Measurements from ENCODE around the gene ZSCAN12.

DNA sequence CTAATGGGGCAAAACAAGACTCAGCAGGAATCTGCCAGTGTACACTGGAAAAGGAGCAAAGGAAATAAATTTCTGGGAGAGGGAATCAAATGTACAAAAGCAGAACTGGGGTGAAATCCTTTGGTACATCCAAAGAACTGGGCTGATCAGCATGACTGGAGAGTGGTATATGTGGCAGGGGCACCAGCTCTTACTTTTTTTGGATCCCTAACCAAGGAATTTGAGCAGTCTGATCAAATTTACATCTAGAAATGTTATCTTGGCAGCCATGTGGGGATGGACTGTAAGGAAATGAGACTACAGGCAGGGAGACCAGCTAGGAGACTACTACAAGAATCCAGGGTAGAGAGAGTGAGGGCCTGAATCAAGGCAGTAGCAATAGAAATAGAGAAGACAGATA is 62.4 kb downstream of the ZSCAN12 start:
- TF ChIP-seq, protein P1, sequence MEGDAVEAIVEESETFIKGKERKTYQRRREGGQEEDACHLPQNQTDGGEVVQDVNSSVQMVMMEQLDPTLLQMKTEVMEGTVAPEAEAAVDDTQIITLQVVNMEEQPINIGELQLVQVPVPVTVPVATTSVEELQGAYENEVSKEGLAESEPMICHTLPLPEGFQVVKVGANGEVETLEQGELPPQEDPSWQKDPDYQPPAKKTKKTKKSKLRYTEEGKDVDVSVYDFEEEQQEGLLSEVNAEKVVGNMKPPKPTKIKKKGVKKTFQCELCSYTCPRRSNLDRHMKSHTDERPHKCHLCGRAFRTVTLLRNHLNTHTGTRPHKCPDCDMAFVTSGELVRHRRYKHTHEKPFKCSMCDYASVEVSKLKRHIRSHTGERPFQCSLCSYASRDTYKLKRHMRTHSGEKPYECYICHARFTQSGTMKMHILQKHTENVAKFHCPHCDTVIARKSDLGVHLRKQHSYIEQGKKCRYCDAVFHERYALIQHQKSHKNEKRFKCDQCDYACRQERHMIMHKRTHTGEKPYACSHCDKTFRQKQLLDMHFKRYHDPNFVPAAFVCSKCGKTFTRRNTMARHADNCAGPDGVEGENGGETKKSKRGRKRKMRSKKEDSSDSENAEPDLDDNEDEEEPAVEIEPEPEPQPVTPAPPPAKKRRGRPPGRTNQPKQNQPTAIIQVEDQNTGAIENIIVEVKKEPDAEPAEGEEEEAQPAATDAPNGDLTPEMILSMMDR (IDR thresholded peaks at IDR 0.05), result no peak
- TF ChIP-seq POLR2A (IDR thresholded peaks at IDR 0.05), result no peak

Measured in thyroid gland (tissue), 4 donors.